Measurements from ENCODE around the gene CDH13.

The CDH13 gene

DNA sequence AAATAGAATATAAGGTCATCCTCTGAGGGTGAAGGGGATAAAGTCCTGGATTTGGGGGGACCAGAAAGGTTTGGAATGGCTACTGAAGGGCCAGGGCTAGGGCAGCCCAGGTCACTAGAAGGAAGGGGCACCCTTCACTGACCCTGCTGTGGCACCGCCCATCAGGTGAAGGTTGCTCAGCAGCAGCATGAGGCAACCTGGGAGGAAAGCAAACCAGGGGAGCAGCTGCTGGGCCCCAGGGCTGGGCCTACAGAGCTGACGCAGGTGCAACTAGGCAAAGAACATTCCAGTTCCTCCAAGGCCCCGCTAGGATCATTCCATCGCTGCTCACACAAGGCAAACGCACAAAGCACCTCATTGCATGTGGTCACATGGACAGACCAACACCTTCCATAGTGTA is 1177.6 kb downstream of the CDH13 start:
- Histone ChIP-seq H3K27ac (replicated peaks) (no peak overlapping the region), H3K27me3 (ENCODE audit: insufficient read depth, poor library complexity, severe bottlenecking) (no peaks in the 10 kb centered on the region), H3K4me3 (replicated peaks; ENCODE audit: insufficient read depth, low read length) (no peak overlapping the region)
- no peak for DNase-seq (ENCODE audit: low read depth in 1 of 2, low spot score in 1 of 2)
- no peak for TF ChIP-seq POLR2AphosphoS5 (IDR thresholded peaks at IDR 0.05; ENCODE audit: low read depth)
- TF ChIP-seq, protein P1, sequence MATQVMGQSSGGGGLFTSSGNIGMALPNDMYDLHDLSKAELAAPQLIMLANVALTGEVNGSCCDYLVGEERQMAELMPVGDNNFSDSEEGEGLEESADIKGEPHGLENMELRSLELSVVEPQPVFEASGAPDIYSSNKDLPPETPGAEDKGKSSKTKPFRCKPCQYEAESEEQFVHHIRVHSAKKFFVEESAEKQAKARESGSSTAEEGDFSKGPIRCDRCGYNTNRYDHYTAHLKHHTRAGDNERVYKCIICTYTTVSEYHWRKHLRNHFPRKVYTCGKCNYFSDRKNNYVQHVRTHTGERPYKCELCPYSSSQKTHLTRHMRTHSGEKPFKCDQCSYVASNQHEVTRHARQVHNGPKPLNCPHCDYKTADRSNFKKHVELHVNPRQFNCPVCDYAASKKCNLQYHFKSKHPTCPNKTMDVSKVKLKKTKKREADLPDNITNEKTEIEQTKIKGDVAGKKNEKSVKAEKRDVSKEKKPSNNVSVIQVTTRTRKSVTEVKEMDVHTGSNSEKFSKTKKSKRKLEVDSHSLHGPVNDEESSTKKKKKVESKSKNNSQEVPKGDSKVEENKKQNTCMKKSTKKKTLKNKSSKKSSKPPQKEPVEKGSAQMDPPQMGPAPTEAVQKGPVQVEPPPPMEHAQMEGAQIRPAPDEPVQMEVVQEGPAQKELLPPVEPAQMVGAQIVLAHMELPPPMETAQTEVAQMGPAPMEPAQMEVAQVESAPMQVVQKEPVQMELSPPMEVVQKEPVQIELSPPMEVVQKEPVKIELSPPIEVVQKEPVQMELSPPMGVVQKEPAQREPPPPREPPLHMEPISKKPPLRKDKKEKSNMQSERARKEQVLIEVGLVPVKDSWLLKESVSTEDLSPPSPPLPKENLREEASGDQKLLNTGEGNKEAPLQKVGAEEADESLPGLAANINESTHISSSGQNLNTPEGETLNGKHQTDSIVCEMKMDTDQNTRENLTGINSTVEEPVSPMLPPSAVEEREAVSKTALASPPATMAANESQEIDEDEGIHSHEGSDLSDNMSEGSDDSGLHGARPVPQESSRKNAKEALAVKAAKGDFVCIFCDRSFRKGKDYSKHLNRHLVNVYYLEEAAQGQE (IDR thresholded peaks at IDR 0.05; ENCODE audit: insufficient replicate concordance, low read depth), result no peak
- TF ChIP-seq, protein P2, sequence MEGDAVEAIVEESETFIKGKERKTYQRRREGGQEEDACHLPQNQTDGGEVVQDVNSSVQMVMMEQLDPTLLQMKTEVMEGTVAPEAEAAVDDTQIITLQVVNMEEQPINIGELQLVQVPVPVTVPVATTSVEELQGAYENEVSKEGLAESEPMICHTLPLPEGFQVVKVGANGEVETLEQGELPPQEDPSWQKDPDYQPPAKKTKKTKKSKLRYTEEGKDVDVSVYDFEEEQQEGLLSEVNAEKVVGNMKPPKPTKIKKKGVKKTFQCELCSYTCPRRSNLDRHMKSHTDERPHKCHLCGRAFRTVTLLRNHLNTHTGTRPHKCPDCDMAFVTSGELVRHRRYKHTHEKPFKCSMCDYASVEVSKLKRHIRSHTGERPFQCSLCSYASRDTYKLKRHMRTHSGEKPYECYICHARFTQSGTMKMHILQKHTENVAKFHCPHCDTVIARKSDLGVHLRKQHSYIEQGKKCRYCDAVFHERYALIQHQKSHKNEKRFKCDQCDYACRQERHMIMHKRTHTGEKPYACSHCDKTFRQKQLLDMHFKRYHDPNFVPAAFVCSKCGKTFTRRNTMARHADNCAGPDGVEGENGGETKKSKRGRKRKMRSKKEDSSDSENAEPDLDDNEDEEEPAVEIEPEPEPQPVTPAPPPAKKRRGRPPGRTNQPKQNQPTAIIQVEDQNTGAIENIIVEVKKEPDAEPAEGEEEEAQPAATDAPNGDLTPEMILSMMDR (IDR thresholded peaks at IDR 0.05; ENCODE audit: insufficient read depth, low read length), result no peak

DNA sequence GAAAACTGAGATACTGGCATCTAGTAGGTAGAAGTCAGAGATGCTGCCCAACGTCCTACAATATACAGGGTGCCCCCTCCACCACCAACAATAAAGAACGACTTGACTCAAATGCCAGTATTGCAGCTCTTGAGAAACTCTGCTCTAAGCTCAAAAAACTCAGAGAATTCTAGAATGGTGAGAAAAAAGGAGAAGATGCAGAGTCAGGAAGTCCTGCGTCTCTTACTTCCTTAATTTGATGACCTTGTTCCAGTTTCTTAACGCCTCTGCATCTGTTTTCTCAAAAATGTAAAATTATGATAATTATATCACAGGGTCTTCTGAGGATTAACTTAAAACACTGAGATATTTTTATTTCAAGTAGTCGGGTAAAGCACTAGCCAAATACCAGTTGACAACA is 1179.3 kb downstream of the CDH13 start:
- Histone ChIP-seq H3K27ac (replicated peaks) (peak overlapping the region; percentile 76), H3K4me3 (replicated peaks; ENCODE audit: insufficient read depth, low read length) (no peak overlapping the region), H3K27me3 (ENCODE audit: insufficient read depth, poor library complexity, severe bottlenecking) (no peaks in the 10 kb centered on the region)
- peak in 1 of 2 experiments; percentile 66 for DNase-seq (ENCODE audit: low read depth in 1 of 2, low spot score in 1 of 2)
- no peak for TF ChIP-seq POLR2AphosphoS5 (IDR thresholded peaks at IDR 0.05; ENCODE audit: low read depth)
- TF ChIP-seq SPI1 (IDR thresholded peaks at IDR 0.05; ENCODE audit: borderline replicate concordance, low read depth), result peak; percentile 61; the same call in 1 of the 2 replicates
- TF ChIP-seq, protein P1 (IDR thresholded peaks at IDR 0.05; ENCODE audit: insufficient replicate concordance, low read depth), result no peak
- TF ChIP-seq, protein P2 (IDR thresholded peaks at IDR 0.05; ENCODE audit: insufficient read depth, low read length), result no peak
- TF ChIP-seq GABPA (IDR thresholded peaks at IDR 0.05; ENCODE audit: low read depth), result no peak

DNA sequence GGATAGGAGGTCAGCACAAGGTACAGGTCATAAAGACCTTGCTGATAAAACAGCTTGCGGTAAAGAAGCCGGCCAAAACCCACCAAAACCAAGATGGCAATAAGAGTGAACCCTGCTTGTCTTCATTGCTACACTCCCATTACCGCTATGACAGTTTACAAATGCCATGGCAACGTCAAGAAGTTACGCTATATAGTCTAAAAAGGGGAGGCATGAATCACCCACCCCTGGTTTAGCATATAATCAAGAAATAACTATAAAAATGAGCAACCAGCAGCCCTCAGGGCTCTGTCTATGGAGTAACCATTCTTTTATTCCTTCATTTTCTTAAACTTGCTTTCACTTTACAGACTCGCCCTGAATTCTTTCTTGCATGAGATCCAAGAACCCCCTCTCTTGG is 1180.0 kb downstream of the CDH13 start:
- Histone ChIP-seq H3K27me3 (ENCODE audit: insufficient read depth, poor library complexity, severe bottlenecking) (no peaks in the 10 kb centered on the region), H3K27ac (replicated peaks) (peak overlapping the region; percentile 76), H3K4me3 (replicated peaks; ENCODE audit: insufficient read depth, low read length) (no peak overlapping the region)
- no peak for DNase-seq (ENCODE audit: low read depth in 1 of 2, low spot score in 1 of 2)
- TF ChIP-seq, protein P1 (IDR thresholded peaks at IDR 0.05; ENCODE audit: insufficient replicate concordance, low read depth), result no peak
- no peak for TF ChIP-seq GABPA (IDR thresholded peaks at IDR 0.05; ENCODE audit: low read depth)

DNA sequence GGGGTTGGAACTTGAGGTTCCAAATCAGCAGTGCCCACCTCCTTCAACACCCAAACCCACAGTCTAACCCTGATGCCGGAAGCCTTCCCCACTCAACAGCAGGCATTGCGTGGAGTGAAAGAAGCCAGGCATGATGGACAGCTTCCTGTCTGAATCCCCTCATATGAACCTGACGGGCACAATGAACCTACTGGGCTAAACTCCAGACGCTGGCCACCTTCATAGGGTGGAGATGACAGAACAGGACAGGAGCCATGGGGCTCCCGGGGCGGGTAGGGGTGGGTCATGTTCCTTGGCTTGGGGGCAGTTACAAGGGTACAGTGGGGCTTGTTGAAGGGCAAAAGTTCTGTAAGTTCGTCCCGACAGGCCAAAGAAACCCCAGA is 1180.5 kb downstream of the CDH13 start:
- Histone ChIP-seq H3K4me3 (replicated peaks; ENCODE audit: insufficient read depth, low read length) (no peak overlapping the region), H3K27me3 (ENCODE audit: insufficient read depth, poor library complexity, severe bottlenecking) (no peaks in the 10 kb centered on the region), H3K27ac (replicated peaks) (peak overlapping the region; percentile 76)
- no peak for DNase-seq (ENCODE audit: low read depth in 1 of 2, low spot score in 1 of 2)
- TF ChIP-seq, protein P1 (IDR thresholded peaks at IDR 0.05; ENCODE audit: insufficient replicate concordance, low read depth), result no peak
- TF ChIP-seq POLR2AphosphoS5 (IDR thresholded peaks at IDR 0.05; ENCODE audit: low read depth), result no peak
- TF ChIP-seq, protein P2 (IDR thresholded peaks at IDR 0.05; ENCODE audit: insufficient read depth, low read length), result no peak
